Measurements from ENCODE around the gene ACP1.

Gene ACP1

DNA sequence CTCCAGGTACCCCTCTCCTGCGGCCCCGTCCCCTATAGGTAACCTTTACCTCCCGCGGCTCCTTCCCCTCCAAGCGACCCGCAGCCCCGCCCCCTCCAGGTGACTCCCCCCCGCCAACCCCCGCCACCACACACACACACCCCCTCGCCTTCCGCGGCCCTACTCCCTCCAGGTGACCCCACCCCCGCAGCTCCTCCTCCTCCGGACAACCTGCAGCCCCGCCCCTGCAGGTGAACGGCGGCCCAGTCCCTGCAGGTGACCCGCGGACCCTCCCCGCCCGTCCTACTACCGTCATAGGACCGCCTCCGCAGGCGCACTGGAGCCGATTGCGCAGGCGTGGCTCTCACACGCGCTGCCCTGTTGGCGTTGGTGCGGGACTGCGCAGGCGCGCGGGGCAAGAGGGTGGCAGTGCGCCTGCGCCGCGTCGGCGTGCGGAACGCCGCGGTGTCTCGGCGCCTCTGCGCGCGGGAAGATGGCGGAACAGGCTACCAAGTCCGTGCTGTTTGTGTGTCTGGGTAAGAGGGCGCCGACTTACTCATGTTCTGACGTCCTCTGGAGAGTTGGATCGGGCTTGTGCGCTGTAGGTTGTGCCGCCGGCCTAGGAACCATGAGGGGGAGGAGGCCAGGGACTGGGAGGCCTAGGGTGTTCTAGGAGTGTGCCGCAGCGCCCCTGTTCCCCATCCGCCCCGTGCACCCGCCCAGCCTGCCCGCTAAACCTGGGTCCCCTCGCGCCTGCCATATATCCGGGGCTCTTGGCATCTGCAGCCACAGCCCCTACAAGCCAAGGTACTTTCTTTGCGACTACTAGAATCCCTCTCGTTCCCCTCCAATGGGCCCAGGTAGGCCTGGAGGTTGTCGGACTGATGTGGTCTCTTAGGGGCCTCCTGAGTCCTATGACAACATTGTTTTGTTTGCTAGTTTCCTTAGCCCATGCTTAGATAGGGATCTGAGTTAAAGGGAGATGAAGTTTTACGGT, at the start of gene ACP1:
ACP1 (plus strand) TSS at position 455 of the 976 bp plus-strand sequence; CDS start at position 473, 18 bp downstream.
- H3K27ac ChIP-seq, result peak within 1 kb of the TSS; percentile 52
- H3K4me3 ChIP-seq (IDR thresholded peaks at IDR 0.05; ENCODE audit: insufficient read depth, low read depth, low read length), result no peak within 1 kb of the TSS
- peak within 1 kb of the TSS; percentile 73 for H3K9ac ChIP-seq
- TF ChIP-seq, protein P1, sequence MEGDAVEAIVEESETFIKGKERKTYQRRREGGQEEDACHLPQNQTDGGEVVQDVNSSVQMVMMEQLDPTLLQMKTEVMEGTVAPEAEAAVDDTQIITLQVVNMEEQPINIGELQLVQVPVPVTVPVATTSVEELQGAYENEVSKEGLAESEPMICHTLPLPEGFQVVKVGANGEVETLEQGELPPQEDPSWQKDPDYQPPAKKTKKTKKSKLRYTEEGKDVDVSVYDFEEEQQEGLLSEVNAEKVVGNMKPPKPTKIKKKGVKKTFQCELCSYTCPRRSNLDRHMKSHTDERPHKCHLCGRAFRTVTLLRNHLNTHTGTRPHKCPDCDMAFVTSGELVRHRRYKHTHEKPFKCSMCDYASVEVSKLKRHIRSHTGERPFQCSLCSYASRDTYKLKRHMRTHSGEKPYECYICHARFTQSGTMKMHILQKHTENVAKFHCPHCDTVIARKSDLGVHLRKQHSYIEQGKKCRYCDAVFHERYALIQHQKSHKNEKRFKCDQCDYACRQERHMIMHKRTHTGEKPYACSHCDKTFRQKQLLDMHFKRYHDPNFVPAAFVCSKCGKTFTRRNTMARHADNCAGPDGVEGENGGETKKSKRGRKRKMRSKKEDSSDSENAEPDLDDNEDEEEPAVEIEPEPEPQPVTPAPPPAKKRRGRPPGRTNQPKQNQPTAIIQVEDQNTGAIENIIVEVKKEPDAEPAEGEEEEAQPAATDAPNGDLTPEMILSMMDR (conservative IDR thresholded peaks at IDR 0.05; ENCODE audit: low read depth, low read length), result no peak
- H3K36me3 ChIP-seq (ENCODE audit: insufficient read depth), result no peaks in the 10 kb centered on the region
- no peaks in the 10 kb centered on the region for H3K27me3 ChIP-seq (ENCODE audit: insufficient read depth, low read depth)
- H4K20me1 ChIP-seq (ENCODE audit: insufficient read depth), result 0 out of 2 replicates have a peak, but pooled peaks cover 9% of the 10 kb centered on the region
- peaks cover 20% of the 10 kb centered on the region for H3K4me1 ChIP-seq (ENCODE audit: low read depth, poor library complexity, severe bottlenecking)
- peak within 1 kb of the TSS; percentile 54 for H2AFZ ChIP-seq (ENCODE audit: low read depth)
- H3K4me2 ChIP-seq, result peak within 1 kb of the TSS; percentile 81
- peaks cover 50% of the 10 kb centered on the region for H3K79me2 ChIP-seq (ENCODE audit: insufficient read depth, low read depth)

DNA sequence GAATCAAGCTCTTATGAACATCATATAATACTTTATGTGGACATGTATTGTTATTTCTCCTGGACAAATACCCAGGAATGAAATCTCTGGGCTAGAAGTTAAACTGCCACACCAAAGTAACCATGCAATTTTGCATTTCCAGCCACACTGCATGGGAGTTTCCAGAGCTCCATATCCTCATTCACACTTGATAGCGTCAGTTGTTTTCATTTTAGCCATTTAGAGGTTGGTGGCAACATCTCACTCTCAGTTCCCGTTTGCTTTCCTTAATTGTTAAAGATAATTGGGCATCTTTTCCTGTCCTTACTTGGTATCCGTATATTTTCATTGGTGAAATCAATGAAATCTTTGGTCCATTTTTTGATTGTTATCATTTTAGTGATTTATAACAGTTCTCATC, 48.7 kb upstream of the ACP1 start:
- H3K27ac ChIP-seq, result no peak overlapping the region
- no peak overlapping the region for H3K9ac ChIP-seq
- H4K20me1 ChIP-seq (ENCODE audit: insufficient read depth), result no peaks in the 10 kb centered on the region
- no peaks in the 10 kb centered on the region for H3K79me2 ChIP-seq (ENCODE audit: insufficient read depth, low read depth)
- H3K36me3 ChIP-seq (ENCODE audit: insufficient read depth), result no peaks in the 10 kb centered on the region
- H2AFZ ChIP-seq (ENCODE audit: low read depth), result no peak overlapping the region
- TF ChIP-seq, protein P1 (conservative IDR thresholded peaks at IDR 0.05; ENCODE audit: low read depth, low read length), result no peak
- no peaks in the 10 kb centered on the region for H3K4me1 ChIP-seq (ENCODE audit: low read depth, poor library complexity, severe bottlenecking)
- no peak overlapping the region for H3K4me2 ChIP-seq
- H3K4me3 ChIP-seq (IDR thresholded peaks at IDR 0.05; ENCODE audit: insufficient read depth, low read depth, low read length), result no peak overlapping the region
- no peaks in the 10 kb centered on the region for H3K27me3 ChIP-seq (ENCODE audit: insufficient read depth, low read depth)

DNA sequence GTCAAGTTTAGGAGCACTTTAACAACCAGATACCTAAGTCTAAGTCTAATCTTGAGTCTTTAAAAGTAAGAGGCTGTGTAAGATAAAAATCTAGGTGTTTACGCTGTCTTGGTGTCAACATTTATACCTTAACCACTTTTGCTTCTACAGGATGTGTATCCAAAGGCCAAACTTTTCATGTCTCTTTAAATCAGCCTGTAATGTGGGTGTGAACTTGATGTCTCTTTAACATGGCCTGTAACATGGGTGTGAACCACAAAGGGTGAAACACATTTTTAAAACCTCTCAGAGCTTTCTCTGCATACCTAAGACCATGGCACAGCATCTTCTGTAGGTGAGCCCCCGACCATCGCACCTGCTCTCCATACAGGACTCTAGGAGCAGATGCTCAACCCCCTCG, 41.3 kb upstream of the ACP1 start:
- H3K36me3 ChIP-seq (ENCODE audit: insufficient read depth), result no peaks in the 10 kb centered on the region
- H3K4me1 ChIP-seq (ENCODE audit: low read depth, poor library complexity, severe bottlenecking), result no peaks in the 10 kb centered on the region
- H3K4me3 ChIP-seq (IDR thresholded peaks at IDR 0.05; ENCODE audit: insufficient read depth, low read depth, low read length), result no peak overlapping the region
- H3K27me3 ChIP-seq (ENCODE audit: insufficient read depth, low read depth), result no peaks in the 10 kb centered on the region
- TF ChIP-seq, protein P1 (conservative IDR thresholded peaks at IDR 0.05; ENCODE audit: low read depth, low read length), result no peak
- no peak overlapping the region for H3K27ac ChIP-seq
- H3K4me2 ChIP-seq, result no peak overlapping the region
- no peak overlapping the region for H3K9ac ChIP-seq
- no peak overlapping the region for H2AFZ ChIP-seq (ENCODE audit: low read depth)
- H3K79me2 ChIP-seq (ENCODE audit: insufficient read depth, low read depth), result no peaks in the 10 kb centered on the region
- no peaks in the 10 kb centered on the region for H4K20me1 ChIP-seq (ENCODE audit: insufficient read depth)

DNA sequence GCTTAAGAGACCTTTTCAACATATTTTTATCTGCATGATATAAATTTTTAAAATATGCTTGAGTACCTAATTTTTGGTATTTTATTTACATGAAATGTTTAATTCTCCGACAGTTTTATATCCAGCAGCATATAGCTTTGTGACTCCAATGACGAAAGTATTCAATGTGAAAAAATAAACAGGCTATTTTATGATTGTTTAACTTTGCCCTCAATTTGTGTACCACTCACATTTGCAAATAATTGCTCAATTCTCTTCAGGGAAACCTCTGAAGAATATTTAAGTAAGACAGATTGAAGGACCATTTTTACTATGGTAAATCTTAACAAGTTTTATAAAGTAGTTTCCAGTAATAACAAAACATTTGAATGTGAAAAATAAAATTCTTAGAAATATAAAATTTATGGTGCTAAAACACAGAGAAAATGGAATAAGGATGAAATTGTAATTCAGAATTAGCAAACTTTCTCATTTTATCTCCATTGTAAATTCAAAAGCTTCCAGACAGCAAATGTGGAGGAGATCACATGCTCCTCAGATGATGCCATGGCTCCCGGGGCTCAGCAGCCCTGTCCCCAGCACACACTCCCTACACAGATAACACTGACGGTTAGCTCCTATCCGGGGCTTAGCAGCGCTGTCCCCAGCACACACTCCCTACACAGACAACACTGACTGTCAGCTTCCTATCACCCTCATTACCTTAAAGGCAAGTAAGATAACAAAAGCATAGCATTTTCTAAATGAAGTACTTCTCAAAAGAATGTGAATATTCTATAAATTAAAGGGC, 40.6 kb upstream of the ACP1 start:
- Histone ChIP-seq H3K36me3 (ENCODE audit: insufficient read depth) (no peaks in the 10 kb centered on the region), H3K4me1 (ENCODE audit: low read depth, poor library complexity, severe bottlenecking) (no peaks in the 10 kb centered on the region), H3K9ac (no peak overlapping the region), H3K4me2 (no peak overlapping the region), H3K4me3 (IDR thresholded peaks at IDR 0.05; ENCODE audit: insufficient read depth, low read depth, low read length) (no peak overlapping the region), H3K27me3 (ENCODE audit: insufficient read depth, low read depth) (no peaks in the 10 kb centered on the region), H3K79me2 (ENCODE audit: insufficient read depth, low read depth) (no peaks in the 10 kb centered on the region), H3K27ac (no peak overlapping the region), H4K20me1 (ENCODE audit: insufficient read depth) (no peaks in the 10 kb centered on the region), H2AFZ (ENCODE audit: low read depth) (no peak overlapping the region)
- TF ChIP-seq, protein P1 (conservative IDR thresholded peaks at IDR 0.05; ENCODE audit: low read depth, low read length), result no peak

All from KMS-11 (cell line).